Activated CD8-positive, alpha-beta memory T cell treated with anti-CD3 and anti-CD28 coated beads, Interleukin-2, amount 50 U/mL, for 1 hour (primary cell): Measurements from ENCODE around the gene PLCG1.

Experiments used
- DNase-seq: peaks from one replicate; pipeline ENCODE4 v3.0.0-alpha.2; 2020; ENCODE audit errors: extremely low read depth

Gene PLCG1

GRCh38 chr20:41213150-41213820, 75.9 kb downstream of the PLCG1 start:
- DNase-seq = no peak

GRCh38 chr20:41214202-41214601, 76.9 kb downstream of the PLCG1 start:
- DNase-seq = no peak

- no peak for DNase-seq
These were observed 77.3 kb downstream of the PLCG1 start for GRCh38 chr20:41214666-41215065.

DNA sequence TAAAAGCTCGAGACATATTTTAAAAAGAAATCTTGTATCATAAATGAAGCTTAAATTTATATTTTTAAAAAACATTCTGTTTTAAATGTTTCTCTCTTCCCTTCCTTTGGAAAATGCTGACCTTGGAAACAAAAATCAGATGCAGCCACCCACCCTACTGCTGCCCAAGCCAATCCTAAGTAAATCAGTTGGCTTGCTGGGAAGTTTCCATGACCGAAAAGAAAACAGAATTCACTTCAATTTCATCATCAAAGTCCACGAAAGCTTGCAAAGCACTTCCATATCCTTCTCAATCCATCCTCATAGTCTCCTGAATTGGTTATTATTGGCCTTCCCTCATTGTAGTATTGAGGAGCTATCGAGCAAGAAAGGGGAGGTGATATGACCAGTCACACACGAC, 80.1 kb downstream of the PLCG1 start:
- no peak for DNase-seq

DNA sequence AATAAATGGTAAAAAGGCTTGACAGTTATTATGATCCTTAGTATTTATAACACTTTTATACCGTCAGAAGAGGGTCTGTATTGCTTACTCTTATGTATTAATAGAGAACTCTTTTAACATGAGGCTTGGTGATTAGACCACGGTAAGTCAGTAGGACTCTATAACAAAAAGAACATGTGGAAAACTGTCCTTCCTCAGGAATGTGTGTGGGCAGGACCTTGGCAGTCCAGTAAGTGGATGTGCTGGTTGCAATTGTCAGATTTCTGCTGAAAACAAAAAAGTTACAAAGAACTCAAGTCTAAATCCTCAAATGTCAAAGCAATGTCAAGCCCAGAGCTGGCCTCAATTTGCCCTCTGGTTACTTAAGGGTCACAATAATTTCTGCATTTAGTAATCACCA, 81.1 kb downstream of the PLCG1 start:
- DNase-seq = no peak

DNA sequence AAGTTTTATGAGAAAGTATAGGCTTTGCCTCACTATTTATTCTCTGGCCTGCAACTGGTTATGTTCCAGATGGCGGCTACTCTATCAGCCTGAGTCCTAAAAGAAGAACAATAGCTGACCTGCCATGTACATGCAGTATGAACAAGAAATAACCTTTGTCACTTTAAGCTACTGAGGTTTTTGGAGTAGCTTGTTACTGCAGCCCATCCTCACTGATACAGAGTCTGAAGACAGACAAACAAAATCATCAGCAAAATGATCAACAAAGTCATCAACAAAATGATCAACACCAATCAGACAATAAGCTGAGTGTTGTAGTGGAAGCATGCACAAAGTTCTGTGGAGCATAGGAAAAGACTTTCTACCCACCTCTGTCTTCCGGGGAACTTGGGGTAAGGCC, 82.5 kb downstream of the PLCG1 start:
- DNase-seq = no peak

- DNase-seq = no peak
These were observed 84.4 kb downstream of the PLCG1 start for GRCh38 chr20:41221614-41222218.

GRCh38 chr20:41222296-41222695, 85.0 kb downstream of the PLCG1 start:
- DNase-seq = no peak

DNA sequence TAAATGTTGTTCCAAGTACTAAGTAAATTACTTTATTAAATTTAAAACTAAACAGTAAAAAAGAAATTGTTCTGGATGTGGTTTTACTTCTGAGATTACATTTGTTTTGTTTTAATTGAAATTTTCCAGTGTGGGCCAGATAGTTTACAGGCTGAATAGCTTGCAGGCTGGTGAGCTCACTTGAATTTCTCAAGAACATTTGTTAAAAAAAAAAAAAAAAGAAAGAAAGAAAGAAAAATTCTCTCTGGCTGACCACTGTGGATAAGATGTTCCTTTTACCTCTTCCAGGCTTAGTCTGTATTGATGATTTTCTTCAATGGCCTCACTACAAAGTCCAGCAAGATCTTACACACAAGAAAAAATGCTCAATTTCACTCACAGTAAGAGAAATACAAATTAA, 85.4 kb downstream of the PLCG1 start:
- no peak for DNase-seq

DNA sequence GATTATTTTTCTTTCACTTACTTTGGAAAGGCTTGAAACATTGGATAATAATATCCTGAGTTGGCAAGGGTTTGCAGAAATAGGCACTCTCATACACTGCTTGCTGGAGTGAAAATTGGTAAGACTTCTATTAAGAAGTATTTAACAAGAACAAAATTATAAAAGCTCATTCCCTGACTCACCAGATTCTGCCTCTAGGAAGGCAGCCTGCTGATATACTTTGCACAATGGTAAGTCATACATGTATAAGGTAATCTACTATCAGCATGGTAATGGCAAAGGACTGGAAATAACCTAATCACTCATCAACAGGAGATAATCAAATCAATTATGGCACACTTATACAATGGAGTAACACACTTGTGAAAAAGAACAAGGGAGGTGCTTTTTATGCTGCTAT, 85.8 kb downstream of the PLCG1 start:
- DNase-seq = no peak

DNA sequence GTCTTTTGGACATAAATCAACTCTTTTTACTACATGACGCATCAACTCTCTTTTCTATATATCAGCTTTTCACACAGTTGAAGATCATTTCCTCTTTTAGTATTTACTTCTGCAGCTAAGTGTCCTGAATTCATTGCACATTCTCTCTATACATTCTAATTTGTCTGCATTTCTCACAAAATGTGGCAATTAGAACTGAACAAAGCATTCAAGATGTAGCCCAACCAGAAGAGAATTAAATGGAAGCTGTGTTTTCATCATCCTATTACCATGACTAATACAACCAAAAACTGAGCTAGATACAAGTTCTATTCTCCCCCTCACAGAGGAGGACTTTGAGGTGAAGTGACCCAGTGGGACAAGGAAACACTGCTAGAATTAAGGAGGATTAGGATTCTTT, 86.9 kb downstream of the PLCG1 start:
- no peak for DNase-seq

GRCh38 chr20:41225091-41225490, 87.7 kb downstream of the PLCG1 start:
- DNase-seq = no peak

DNA sequence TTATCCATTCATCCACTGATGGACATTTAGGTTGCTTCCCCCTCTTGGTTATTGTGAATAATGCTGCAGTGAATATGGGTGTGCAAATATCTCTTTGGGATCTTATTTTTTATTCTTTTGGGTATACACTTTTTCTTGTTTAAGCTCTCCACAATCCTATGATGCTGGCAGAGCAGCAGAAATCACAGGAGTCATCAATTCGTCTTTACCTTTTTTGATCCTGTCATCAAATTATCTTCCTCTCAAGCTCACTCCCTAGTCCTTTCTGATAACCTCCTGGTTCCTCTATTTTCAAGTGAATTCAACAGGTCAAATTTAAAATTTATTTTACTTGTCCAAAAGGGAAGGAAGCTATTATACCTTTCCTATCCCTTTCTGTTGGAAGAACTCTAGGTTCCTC, 89.1 kb downstream of the PLCG1 start:
- no peak for DNase-seq
